OCI-LY1 (cell line): ENCODE results near the gene RDH5.

Experiments used
- EZH2 ChIP-seq: fragments of 200-600 bp; sonication (generic), shearing (Covaris generic); IDR thresholded peaks from 2 replicates; pipeline ENCODE4 v1.8.0; 2017; ENCODE audit warnings: borderline replicate concordance, mixed run types, mild to moderate bottlenecking, antibody characterized with exemption, low read length, moderate library complexity, mixed read lengths
- TF ChIP-seq, protein P1 (sequence below): fragments of 200-600 bp; sonication (generic), shearing (Covaris generic); IDR thresholded peaks from 2 replicates; pipeline ENCODE4 v1.5.1; 2017; ENCODE audit warnings: mild to moderate bottlenecking, antibody characterized with exemption, low read length, moderate library complexity, mixed read lengths

DNA sequence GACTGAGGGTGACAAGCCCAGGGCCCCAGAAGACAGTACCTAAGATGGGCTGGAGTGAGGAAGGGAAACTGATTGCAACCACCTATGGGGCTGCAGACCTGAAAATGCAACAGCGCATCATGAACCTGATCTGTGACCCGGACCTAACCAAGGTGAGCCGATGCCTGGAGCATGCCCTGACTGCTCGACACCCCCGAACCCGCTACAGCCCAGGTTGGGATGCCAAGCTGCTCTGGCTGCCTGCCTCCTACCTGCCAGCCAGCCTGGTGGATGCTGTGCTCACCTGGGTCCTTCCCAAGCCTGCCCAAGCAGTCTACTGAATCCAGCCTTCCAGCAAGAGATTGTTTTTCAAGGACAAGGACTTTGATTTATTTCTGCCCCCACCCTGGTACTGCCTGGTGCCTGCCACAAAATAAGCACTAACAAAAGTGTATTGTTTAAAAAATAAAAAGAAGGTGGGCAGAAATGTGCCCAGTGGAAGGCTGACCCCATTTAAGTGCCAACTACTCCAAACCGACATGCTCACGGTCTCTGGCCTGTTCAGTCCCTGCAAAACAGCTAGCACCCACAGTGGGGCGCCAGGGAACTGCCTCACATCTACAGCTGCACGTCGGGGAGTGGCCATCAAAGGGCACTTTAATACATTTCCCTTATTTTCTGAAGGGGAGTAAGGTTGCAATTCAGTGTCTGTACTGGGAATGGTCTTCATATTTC is 4.2 kb downstream of the RDH5 start:
- TF ChIP-seq, protein P1, sequence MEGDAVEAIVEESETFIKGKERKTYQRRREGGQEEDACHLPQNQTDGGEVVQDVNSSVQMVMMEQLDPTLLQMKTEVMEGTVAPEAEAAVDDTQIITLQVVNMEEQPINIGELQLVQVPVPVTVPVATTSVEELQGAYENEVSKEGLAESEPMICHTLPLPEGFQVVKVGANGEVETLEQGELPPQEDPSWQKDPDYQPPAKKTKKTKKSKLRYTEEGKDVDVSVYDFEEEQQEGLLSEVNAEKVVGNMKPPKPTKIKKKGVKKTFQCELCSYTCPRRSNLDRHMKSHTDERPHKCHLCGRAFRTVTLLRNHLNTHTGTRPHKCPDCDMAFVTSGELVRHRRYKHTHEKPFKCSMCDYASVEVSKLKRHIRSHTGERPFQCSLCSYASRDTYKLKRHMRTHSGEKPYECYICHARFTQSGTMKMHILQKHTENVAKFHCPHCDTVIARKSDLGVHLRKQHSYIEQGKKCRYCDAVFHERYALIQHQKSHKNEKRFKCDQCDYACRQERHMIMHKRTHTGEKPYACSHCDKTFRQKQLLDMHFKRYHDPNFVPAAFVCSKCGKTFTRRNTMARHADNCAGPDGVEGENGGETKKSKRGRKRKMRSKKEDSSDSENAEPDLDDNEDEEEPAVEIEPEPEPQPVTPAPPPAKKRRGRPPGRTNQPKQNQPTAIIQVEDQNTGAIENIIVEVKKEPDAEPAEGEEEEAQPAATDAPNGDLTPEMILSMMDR, result peak; percentile 84
- no peak for TF ChIP-seq EZH2
